ENCODE data around the gene LIMA1. TPM values are rescaled to one million over a fixed set of nuclear protein-coding genes. Genes with fewer than 3 reads are reported as not detected.

Gene LIMA1
- total and polyA plus RNA-seq, 2 of the 4 experiments (the other 2 are of a cell fraction) = 126 to 163 TPM

GRCh38 chr12:50331745-50332144, 48.4 kb upstream of the LIMA1 start:
- Histone ChIP-seq H3K23ac (ENCODE audit: low read depth, low read length) (no peak overlapping the region), H4K5ac (ENCODE audit: low read depth, low read length) (no peak overlapping the region), H3K36me3 (ENCODE audit: control insufficient read depth, insufficient read depth, low read length) (no peaks in the 10 kb centered on the region), H2BK5ac (ENCODE audit: low read depth, low read length, poor library complexity, severe bottlenecking) (no peak overlapping the region), H3K9me1 (ENCODE audit: insufficient read depth, low read length) (peaks cover 6% of the 10 kb centered on the region; the same call in 1 of the 2 replicates), H3K18ac (ENCODE audit: low read depth, low read length) (no peak overlapping the region), H4K8ac (ENCODE audit: low read depth in 2 of 2, low read length in 2 of 2) (no peak overlapping the region), H3K9me3 (ENCODE audit: control insufficient read depth, insufficient read depth, low read length) (no peaks in the 10 kb centered on the region), H4K20me1 (ENCODE audit: insufficient read depth, low read length) (no peaks in the 10 kb centered on the region), H2BK120ac (ENCODE audit: low read depth, low read length) (no peak overlapping the region), H3K4me2 (ENCODE audit: low read depth, low read length) (no peak overlapping the region), H3K4me3 (ENCODE audit: insufficient read depth, low read depth, low read length) (no peak overlapping the region), H3K27ac (ENCODE audit: insufficient read depth, low read length) (no peak overlapping the region), H4K91ac (ENCODE audit: insufficient read depth, low read depth, low read length) (no peak overlapping the region), H3K9ac (ENCODE audit: low read depth, low read length) (no peak overlapping the region), H3K79me1 (ENCODE audit: low read depth in 1 of 2, low read length in 2 of 2) (no peaks in the 10 kb centered on the region), H2BK20ac (ENCODE audit: low read depth, low read length) (no peak overlapping the region), H2AK9ac (replicated peaks; ENCODE audit: low read depth, low read length, poor library complexity) (no peak overlapping the region), H2AK5ac (ENCODE audit: low read depth, low read length) (no peak overlapping the region), H3K4me1 (ENCODE audit: control insufficient read depth, insufficient read depth, low read length) (peaks cover 2% of the 10 kb centered on the region), H3K4ac (ENCODE audit: low read depth, low read length) (no peak overlapping the region), H2BK15ac (ENCODE audit: low read depth, low read length) (no peak overlapping the region), H3K27me3 (ENCODE audit: control insufficient read depth, insufficient read depth, low read length) (no peaks in the 10 kb centered on the region), H3K14ac (replicated peaks; ENCODE audit: low read depth, low read length) (no peak overlapping the region), H2AFZ (replicated peaks; ENCODE audit: low read length, poor library complexity) (no peak overlapping the region), H3K56ac (ENCODE audit: extremely low read depth, insufficient read depth, low read length) (no peak overlapping the region)
- BruUV-seq (replicated peaks) = no TSS peak
- no peak for TF ChIP-seq POLR2A (IDR thresholded peaks at IDR 0.05; ENCODE audit: low read depth, low read length)
- no peak for TF ChIP-seq ELK1 (IDR thresholded peaks at IDR 0.05; ENCODE audit: borderline replicate concordance, low read depth, low read length)
- TF ChIP-seq BHLHE40 (IDR thresholded peaks at IDR 0.05; ENCODE audit: low read depth, low read length) = no peak
- TF ChIP-seq CHD1 (IDR thresholded peaks at IDR 0.05; ENCODE audit: low read depth, low read length) = no peak
- TF ChIP-seq CEBPB (IDR thresholded peaks at IDR 0.05; ENCODE audit: low read depth, low read length) = no peak
- no peak for TF ChIP-seq NFE2L2 (IDR thresholded peaks at IDR 0.05; ENCODE audit: low read depth, low read length)
- TF ChIP-seq MAZ (IDR thresholded peaks at IDR 0.05; ENCODE audit: borderline replicate concordance, low read depth, low read length) = no peak
- TF ChIP-seq RAD21 (IDR thresholded peaks at IDR 0.05; ENCODE audit: low read length) = no peak
- no peak for TF ChIP-seq SMC3 (IDR thresholded peaks at IDR 0.05; ENCODE audit: low read depth, low read length)
- TF ChIP-seq CTCF (conservative IDR thresholded peaks at IDR 0.05; ENCODE audit: low read depth, low read length) = no peak
- CTCF ChIA-PET = interaction anchor here (0.6 kb wide), 1 partner anchor 57 kb away, joined by 6 read pairs; no protein-coding TSS in a partner anchor
- intact Hi-C loops (cut with micrococcal nuclease) (no loop called here), in situ Hi-C loops (cut with MboI; ENCODE audit: low sequenced_read_pairs) (no loop called here), dilution Hi-C loops (cut with HindIII; ENCODE audit: low sequenced_read_pairs, unreplicated experiment) (no loop called here)
- DNase-seq = no peak
- WGBS, 2 experiments (ENCODE audit: extremely low coverage in 2 of 2, insufficient read length in 1 of 2) = no CpG with 5 or more reads among the region's 1 CpG
- ATAC-seq (ENCODE audit: low read depth) = no peak
- POLR2A ChIA-PET (ENCODE audit: unreplicated experiment) = interaction anchor here (0.6 kb wide), 1 partner anchor 67 kb away, joined by 4 read pairs; no protein-coding TSS in a partner anchor

All from IMR-90 (cell line).